Thyroid gland (tissue), 4 donors: Measurements from ENCODE around the gene OR51D1. TPM values are rescaled to one million over a fixed set of nuclear protein-coding genes. Genes with fewer than 3 reads are reported as not detected.

Experiments used
- DNase-seq, 2 donors: peaks; one replicate each; pipeline ENCODE4 v3.0.0-alpha.2; 2019
- H3K27ac ChIP-seq, 3 donors: fragments of 200-600 bp; sonication (generic); 1 replicate in 2 of 3; 2 replicates in 1 of 3; pipeline ENCODE4 v1.5.1; 2016 to 2019; ENCODE audit warnings: mild to moderate bottlenecking in 1 of 3, moderate library complexity in 1 of 3
- H3K27me3 ChIP-seq: fragments of 200-600 bp; sonication (generic); one replicate; pipeline ENCODE4 v1.5.1; 2019
- H3K36me3 ChIP-seq, 2 donors: fragments of 200-600 bp; sonication (generic); one replicate each; pipeline ENCODE4 v1.5.1; 2016 to 2019
- H3K4me1 ChIP-seq, 2 donors: fragments of 200-600 bp; sonication (generic); one replicate each; pipeline ENCODE4 v1.5.1; 2017 to 2019
- H3K4me3 ChIP-seq, 3 donors: fragments of 200-600 bp; sonication (generic); replicated peaks in 1 of 3; 1 replicate in 2 of 3; 2 replicates in 1 of 3; pipeline ENCODE4 v1.5.1; 2016; ENCODE audit warnings: mild to moderate bottlenecking in 1 of 3
- H3K9me3 ChIP-seq: fragments of 200-600 bp; sonication (generic); one replicate; pipeline ENCODE4 v1.5.1; 2017
- CTCF ChIP-seq, 6 experiments: fragments of 200-600 bp in 3 of 6; fragments of 450-650 bp in 3 of 6; sonication (generic) in 3 of 6; IDR thresholded peaks; one replicate each; pipeline ENCODE4 v1.5.1; 2016 to 2019; ENCODE audit warnings: antibody characterized with exemption in 6 of 6, mild to moderate bottlenecking in 2 of 6, inconsistent platforms in 1 of 6, moderate library complexity in 1 of 6
- POLR2A ChIP-seq, 2 donors: fragments of 450-650 bp; IDR thresholded peaks; one replicate each; pipeline ENCODE4 v1.6.1; 2017; ENCODE audit warnings: antibody characterized with exemption in 2 of 2, mild to moderate bottlenecking in 2 of 2, moderate library complexity in 1 of 2
- WGBS, 2 donors: methylation state at CpG; one replicate each; pipeline ENCODE4 v1.1.5; 2017; 5-methylcytosine and 5-hydroxymethylcytosine counted together
- intact Hi-C: fragments of 100-400 bp; cut with DNase I; formaldehyde crosslinking; loops from one replicate; pipeline ENCODE4 v1.15.1; 2023
- total RNA-seq, 4 donors: library from RNA; depleted of rRNA; stranded (reverse); fragments of >200 nt; gene quantifications; one replicate each; pipeline ENCODE4 v1.2.3, GENCODE V29; 2016

The OR51D1 gene
- total RNA-seq, 4 donors from 2014 or later, result not detected

DNA sequence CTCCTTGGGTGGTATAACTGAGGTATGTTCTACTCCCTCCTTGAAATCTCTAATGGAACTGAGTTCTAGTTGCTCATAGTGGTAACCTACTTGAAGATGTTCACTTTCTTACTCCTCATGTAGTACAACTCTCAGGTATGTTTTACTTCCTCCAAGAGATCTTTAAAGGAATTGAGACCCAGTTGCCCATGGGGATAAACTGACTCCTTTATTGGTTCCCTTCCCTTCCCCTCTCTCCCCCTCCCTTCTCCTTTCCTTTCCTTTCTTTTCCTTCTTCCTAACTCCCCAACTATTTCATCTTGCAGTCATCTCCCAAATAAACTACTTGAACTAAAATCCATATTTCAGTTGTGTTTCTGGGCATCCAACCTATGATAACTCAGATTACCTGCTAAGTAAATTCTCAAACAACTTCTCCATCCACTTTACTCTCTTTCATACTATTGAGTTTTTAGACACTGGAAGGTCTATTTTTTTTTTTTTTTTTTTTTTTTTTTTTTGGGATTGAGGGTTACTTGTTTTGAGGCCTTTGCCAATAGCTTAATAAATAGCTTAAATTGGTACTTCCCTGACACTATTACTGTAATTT lies 21.3 kb upstream of the OR51D1 start:
- intact Hi-C loops, result no loop called here
- Histone ChIP-seq H3K36me3 (no peaks in the 10 kb centered on the region), H3K27me3 (no peaks in the 10 kb centered on the region), H3K4me1 (no peaks in the 10 kb centered on the region), H3K9me3 (no peaks in the 10 kb centered on the region), H3K4me3 (no peak overlapping the region), H3K27ac (no peak overlapping the region)
- no peak for DNase-seq
- no peak for TF ChIP-seq CTCF (IDR thresholded peaks at IDR 0.05)
- no peak for TF ChIP-seq POLR2A (IDR thresholded peaks at IDR 0.05)

GRCh38 chr11:4619514-4619913 lies 17.8 kb upstream of the OR51D1 start:
- Histone ChIP-seq H3K4me3 (no peak overlapping the region), H3K9me3 (no peaks in the 10 kb centered on the region), H3K27ac (no peak overlapping the region), H3K4me1 (no peaks in the 10 kb centered on the region), H3K27me3 (no peaks in the 10 kb centered on the region), H3K36me3 (no peaks in the 10 kb centered on the region)
- TF ChIP-seq POLR2A (IDR thresholded peaks at IDR 0.05) (no peak), CTCF (IDR thresholded peaks at IDR 0.05) (no peak)
- WGBS, 2 donors, result 80 to 85% methylated on average over 9 of the region's 9 CpGs
- intact Hi-C loops, result no loop called here
- no peak for DNase-seq

- WGBS, 2 donors, result 43% methylated on average over 15 of the region's 15 CpGs
- Histone ChIP-seq H3K4me3 (no peak overlapping the region), H3K27me3 (no peaks in the 10 kb centered on the region), H3K36me3 (no peaks in the 10 kb centered on the region), H3K9me3 (no peaks in the 10 kb centered on the region), H3K4me1 (no peaks in the 10 kb centered on the region), H3K27ac (no peak overlapping the region)
- peak; percentile 70 to 82 for DNase-seq
- intact Hi-C loops, result no loop called here
- TF ChIP-seq CTCF (IDR thresholded peaks at IDR 0.05) (peak in 5 of 6 experiments; percentile 51 to 75 (median 58)), POLR2A (IDR thresholded peaks at IDR 0.05) (no peak)
Measured at GRCh38 chr11:4626207-4627099, 10.8 kb upstream of the OR51D1 start.

GRCh38 chr11:4636136-4636535 lies 1.1 kb upstream of the OR51D1 start:
- Histone ChIP-seq H3K27me3 (no peaks in the 10 kb centered on the region), H3K27ac (no peak overlapping the region), H3K9me3 (no peaks in the 10 kb centered on the region), H3K4me1 (no peaks in the 10 kb centered on the region), H3K4me3 (no peak overlapping the region), H3K36me3 (no peaks in the 10 kb centered on the region)
- 67 to 71% methylated on average over 2 of the region's 2 CpGs for WGBS, 2 donors
- intact Hi-C loops, result loop anchor here (5.0 kb wide), 1 partner anchor 371 kb away; no protein-coding TSS in a partner anchor
- TF ChIP-seq CTCF (IDR thresholded peaks at IDR 0.05) (no peak), POLR2A (IDR thresholded peaks at IDR 0.05) (no peak)
- no peak for DNase-seq

GRCh38 chr11:4637662-4638047 lies 378 bp downstream of the OR51D1 start:
- no peaks in the 10 kb centered on the region for H3K9me3 ChIP-seq

More at GRCh38 chr11:4637662-4638047, 378 bp downstream of the OR51D1 start:
- Histone ChIP-seq H3K4me3 (no peak overlapping the region), H3K4me1 (no peaks in the 10 kb centered on the region), H3K27ac (no peak overlapping the region), H3K36me3 (no peaks in the 10 kb centered on the region), H3K27me3 (no peaks in the 10 kb centered on the region)
- no peak for TF ChIP-seq POLR2A (IDR thresholded peaks at IDR 0.05)
- no peak for DNase-seq
- intact Hi-C loops, result loop anchor here (5.0 kb wide), 1 partner anchor 370 kb away; no protein-coding TSS in a partner anchor
- 87 to 89% methylated on average over 3 of the region's 3 CpGs for WGBS, 2 donors
